ENCODE data around the gene UGT1A9.

DNA sequence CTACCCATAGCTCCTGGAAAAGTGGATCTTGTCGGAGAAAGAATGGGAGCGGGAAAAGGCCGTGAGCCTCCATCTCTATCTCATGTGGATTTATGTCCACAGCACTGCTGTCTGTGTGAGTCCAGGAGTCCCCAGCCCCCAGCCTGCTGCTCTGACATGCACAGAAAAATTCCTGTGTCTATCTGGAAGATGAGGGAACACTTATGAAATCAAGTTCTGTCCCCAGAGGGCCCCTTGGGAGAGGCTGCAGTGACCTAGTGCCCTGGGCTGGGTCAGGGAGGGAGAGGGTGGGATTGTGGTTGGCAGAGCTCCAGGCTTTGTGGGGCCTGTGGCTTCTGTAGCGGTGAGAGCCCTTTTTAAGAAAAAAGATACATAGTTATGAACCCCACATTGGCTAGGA, 145.1 kb downstream of the UGT1A9 start:
- TF ChIP-seq, protein P1, sequence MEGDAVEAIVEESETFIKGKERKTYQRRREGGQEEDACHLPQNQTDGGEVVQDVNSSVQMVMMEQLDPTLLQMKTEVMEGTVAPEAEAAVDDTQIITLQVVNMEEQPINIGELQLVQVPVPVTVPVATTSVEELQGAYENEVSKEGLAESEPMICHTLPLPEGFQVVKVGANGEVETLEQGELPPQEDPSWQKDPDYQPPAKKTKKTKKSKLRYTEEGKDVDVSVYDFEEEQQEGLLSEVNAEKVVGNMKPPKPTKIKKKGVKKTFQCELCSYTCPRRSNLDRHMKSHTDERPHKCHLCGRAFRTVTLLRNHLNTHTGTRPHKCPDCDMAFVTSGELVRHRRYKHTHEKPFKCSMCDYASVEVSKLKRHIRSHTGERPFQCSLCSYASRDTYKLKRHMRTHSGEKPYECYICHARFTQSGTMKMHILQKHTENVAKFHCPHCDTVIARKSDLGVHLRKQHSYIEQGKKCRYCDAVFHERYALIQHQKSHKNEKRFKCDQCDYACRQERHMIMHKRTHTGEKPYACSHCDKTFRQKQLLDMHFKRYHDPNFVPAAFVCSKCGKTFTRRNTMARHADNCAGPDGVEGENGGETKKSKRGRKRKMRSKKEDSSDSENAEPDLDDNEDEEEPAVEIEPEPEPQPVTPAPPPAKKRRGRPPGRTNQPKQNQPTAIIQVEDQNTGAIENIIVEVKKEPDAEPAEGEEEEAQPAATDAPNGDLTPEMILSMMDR (CRISPR knock-in tag; IDR thresholded peaks at IDR 0.05) = no peak
- TF ChIP-seq, protein P2, sequence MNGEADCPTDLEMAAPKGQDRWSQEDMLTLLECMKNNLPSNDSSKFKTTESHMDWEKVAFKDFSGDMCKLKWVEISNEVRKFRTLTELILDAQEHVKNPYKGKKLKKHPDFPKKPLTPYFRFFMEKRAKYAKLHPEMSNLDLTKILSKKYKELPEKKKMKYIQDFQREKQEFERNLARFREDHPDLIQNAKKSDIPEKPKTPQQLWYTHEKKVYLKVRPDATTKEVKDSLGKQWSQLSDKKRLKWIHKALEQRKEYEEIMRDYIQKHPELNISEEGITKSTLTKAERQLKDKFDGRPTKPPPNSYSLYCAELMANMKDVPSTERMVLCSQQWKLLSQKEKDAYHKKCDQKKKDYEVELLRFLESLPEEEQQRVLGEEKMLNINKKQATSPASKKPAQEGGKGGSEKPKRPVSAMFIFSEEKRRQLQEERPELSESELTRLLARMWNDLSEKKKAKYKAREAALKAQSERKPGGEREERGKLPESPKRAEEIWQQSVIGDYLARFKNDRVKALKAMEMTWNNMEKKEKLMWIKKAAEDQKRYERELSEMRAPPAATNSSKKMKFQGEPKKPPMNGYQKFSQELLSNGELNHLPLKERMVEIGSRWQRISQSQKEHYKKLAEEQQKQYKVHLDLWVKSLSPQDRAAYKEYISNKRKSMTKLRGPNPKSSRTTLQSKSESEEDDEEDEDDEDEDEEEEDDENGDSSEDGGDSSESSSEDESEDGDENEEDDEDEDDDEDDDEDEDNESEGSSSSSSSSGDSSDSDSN (CRISPR knock-in tag; IDR thresholded peaks at IDR 0.05) = no peak
- TF ChIP-seq, protein P3, sequence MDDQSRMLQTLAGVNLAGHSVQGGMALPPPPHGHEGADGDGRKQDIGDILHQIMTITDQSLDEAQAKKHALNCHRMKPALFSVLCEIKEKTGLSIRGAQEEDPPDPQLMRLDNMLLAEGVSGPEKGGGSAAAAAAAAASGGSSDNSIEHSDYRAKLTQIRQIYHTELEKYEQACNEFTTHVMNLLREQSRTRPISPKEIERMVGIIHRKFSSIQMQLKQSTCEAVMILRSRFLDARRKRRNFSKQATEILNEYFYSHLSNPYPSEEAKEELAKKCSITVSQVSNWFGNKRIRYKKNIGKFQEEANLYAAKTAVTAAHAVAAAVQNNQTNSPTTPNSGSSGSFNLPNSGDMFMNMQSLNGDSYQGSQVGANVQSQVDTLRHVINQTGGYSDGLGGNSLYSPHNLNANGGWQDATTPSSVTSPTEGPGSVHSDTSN (CRISPR knock-in tag; IDR thresholded peaks at IDR 0.05; ENCODE audit: borderline replicate concordance) = no peak
- TF ChIP-seq MAFK (conservative IDR thresholded peaks at IDR 0.05 in 1 of 2, IDR thresholded peaks at IDR 0.05 in 1 of 2; ENCODE audit: low read length in 2 of 2) = no peak
